HG03159 (cell line): Measurements from ENCODE around the gene FGFR3.
"Not testable (repeated sequence)": the region's sequence is repeated elsewhere in the genome, so short reads cannot be mapped to it uniquely, and the experiment has no call there.

Experiments
- ATAC-seq: cut with Tn5 transposase; IDR thresholded peaks from one replicate; pipeline ENCODE4 v1.9.1; 2021; ENCODE audit warnings: mild to moderate bottlenecking, moderate library complexity; ENCODE audit not compliant: unreplicated experiment

Gene FGFR3

GRCh38 chr4:1815096-1815996 is 22.3 kb downstream of the FGFR3 start:
- ATAC-seq: no peak

- ATAC-seq: no peak
Observed at GRCh38 chr4:1815997-1816860, 23.1 kb downstream of the FGFR3 start.

DNA sequence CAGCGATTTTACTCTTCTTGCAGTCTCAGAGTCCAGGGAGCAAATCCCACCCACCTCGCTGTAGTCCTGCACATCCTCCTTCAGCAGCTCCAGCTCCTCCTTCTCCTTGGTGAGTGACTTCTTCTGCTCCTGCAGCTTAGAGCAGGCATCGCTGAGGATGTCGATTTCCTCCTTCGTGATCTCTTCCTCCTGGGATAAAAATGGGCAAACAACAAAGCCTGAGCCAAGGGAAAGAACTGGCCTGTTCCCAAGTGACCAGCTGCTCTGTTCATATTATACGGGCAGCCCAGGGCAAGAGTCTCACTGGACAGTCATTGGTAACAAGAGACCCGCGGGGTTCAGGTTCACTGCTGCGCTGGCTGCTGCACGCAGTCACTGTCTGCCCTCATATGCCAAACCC is 26.2 kb downstream of the FGFR3 start:
- ATAC-seq: no peak

DNA sequence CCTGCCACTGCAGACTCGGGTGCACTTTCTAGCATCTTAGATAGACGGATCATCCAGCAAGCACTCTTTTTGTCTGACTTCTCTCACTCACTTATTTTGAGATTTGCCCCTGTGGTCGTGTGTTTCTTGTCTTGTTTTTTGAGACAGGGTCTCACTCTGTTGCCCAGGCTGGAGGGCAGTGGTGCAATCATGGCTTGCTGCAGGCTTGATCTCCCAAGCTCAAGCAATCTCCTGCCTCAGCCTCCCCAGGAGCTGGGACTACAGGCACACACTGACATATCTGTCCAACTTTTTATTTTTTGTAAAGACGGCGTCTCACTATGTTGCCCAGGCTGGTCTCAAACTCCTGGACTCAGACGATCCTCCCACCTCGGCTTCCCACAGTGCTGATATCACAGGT is 26.7 kb downstream of the FGFR3 start:
- ATAC-seq: no peak

GRCh38 chr4:1821679-1822567 is 28.8 kb downstream of the FGFR3 start:
- ATAC-seq: no peak

GRCh38 chr4:1822568-1823544 is 29.8 kb downstream of the FGFR3 start:
- ATAC-seq: no peak

GRCh38 chr4:1823545-1823932 is 30.4 kb downstream of the FGFR3 start:
- ATAC-seq: no peak

DNA sequence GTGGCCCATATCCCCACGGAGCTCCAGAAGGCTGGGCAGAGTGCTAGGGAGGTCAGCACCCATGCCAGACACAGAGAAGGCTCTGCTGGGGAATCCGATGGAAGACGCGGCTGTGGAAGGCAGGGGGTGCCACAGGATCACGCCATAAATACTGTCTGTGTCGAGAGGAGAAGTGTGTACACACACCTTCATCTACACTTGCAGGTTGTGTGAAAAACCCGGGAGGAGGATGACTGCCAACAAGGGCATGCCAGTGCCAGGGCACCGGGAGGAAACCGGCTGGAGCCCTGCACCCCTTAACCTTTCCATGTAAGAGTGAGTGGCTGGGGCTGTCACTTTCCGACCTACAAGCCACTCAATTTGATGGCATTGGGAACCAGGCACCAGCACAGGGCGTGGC is 31.7 kb downstream of the FGFR3 start:
- no peak for ATAC-seq

GRCh38 chr4:1825326-1825725 is 32.2 kb downstream of the FGFR3 start:
- no peak for ATAC-seq

DNA sequence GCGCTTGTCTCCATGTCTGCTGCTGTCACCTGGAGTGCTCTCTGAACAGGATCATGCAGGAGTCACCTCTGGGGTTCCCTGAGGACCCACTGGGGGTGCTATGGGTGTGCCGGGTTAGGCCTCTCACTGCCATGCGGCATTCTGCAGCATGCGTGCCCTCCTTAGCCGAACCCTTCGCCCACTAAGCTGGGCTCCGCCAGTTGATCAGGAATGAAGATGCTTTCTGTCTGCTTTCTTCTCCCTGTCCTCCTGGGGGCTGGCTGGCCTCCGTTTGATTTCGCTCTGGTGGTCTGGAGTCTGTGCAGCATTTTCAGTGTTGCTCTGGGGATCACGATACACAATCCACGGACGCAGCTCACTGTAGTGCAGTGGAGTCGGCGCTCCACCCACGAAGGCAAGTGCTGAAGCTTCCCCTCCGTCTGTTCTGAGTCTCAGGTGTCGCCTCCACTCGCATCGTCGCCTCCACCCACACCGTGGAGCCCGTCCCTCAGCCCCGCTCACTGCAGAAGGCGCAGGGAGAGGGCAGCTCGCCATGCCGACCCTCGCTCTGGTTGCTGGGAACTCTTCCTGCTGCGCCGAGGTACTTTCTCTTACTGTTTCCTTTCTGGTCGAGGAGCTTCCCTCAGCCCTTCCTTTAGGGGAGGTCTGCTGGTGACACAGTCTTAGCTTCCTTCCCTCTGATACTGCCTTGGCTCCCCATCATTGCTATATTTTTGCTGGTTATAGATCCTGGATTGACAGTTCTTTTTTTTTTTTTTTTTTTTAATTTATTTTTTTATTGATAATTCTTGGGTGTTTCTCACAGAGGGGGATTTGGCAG is 33.6 kb downstream of the FGFR3 start:
- ATAC-seq: no peak

DNA sequence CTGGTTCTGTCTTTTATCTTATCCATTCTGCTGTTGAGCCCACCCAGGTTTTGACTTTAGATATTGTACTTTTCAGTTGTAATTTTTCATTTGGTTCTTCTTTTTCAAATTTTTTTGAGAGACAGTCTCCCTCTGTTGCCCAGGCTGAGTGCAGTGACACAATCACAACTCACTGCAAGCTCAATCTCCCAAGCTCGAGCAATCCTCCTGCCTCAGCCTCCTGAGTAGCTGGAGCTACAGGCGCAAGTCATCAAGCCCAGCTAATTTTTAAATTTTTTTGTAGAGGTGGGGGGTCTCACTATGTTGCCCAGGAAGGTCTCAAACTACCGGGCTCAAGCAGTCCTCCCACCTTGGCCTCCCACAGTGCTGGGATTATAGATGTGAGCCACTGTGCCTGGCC is 37.1 kb downstream of the FGFR3 start:
- no peak for ATAC-seq

- ATAC-seq: no peak
Observed at GRCh38 chr4:1830642-1831228, 37.6 kb downstream of the FGFR3 start.

- ATAC-seq: no peak
Observed at GRCh38 chr4:1831331-1831730, 38.2 kb downstream of the FGFR3 start.

DNA sequence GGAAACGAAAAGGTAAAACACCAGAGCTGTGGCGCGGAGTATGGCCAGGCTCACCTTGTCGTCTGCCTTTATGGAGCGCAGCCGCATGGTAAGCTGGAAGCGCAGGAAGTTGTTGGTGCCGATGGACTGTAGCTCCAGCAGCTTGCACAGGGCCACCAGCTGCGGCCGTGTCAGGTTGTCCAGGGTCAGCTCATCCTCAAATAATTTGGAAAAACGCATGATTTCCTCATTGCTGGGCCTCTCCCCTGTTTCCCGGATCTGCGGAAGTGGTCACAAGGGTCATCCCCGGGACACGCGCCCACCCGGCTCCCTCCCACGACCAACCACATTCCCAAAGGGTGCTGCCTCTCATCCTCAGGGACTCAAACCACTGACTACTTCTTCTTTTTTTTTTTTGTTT is 39.6 kb downstream of the FGFR3 start:
- no peak for ATAC-seq

- ATAC-seq: no peak
Observed at GRCh38 chr4:1833307-1834046, 40.4 kb downstream of the FGFR3 start.

- no peak for ATAC-seq
Observed at GRCh38 chr4:1834047-1834775, 41.1 kb downstream of the FGFR3 start.

DNA sequence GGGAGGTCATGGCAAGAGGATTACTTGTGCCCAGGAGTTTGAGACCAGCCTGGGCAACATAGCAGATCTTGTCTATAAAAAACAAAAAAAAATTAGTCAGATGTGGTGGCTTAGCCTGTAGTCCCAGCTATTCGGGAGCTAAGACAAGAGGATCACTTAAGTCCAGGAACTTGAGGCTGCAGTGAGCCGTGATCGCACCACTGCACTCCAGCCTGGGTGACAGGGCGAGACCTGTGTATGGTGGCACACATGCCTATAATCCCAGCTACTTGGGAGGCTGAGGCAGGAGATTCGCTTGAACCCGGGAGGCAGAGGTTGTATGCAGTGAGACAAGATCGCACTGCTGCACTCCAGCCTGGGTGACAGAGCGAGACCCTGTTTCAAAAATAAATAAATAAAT is 42.7 kb downstream of the FGFR3 start:
- ATAC-seq: not testable (repeated sequence)
